ENCODE results near the gene ZNF620.

ZNF620 gene

GRCh38 chr3:40497288-40497687, 8.6 kb upstream of the ZNF620 start:
- TF ChIP-seq ZNF266 (tag by site-specific recombination; IDR thresholded peaks at IDR 0.05; ENCODE audit: low read depth) = no peak
- no peak for TF ChIP-seq ZNF133 (tag by site-specific recombination; IDR thresholded peaks at IDR 0.05)
- TF ChIP-seq ZNF701 (tag by site-specific recombination; IDR thresholded peaks at IDR 0.05) = no peak
- TF ChIP-seq ZNF26 (tag by site-specific recombination; IDR thresholded peaks at IDR 0.05) = no peak
- TF ChIP-seq AEBP2 (tag by site-specific recombination; IDR thresholded peaks at IDR 0.05; ENCODE audit: borderline replicate concordance) = no peak
- TF ChIP-seq ZNF639 (tag by site-specific recombination; IDR thresholded peaks at IDR 0.05) = no peak
- no peak for TF ChIP-seq ZSCAN18 (tag by site-specific recombination; IDR thresholded peaks at IDR 0.05)
- TF ChIP-seq ZFP37 (tag by site-specific recombination; IDR thresholded peaks at IDR 0.05) = no peak
- no peak for TF ChIP-seq ZNF544 (tag by site-specific recombination; IDR thresholded peaks at IDR 0.05)
- TF ChIP-seq ZEB2 (tag by site-specific recombination; IDR thresholded peaks at IDR 0.05) = no peak
- no peak for TF ChIP-seq PRDM1 (tag by site-specific recombination; IDR thresholded peaks at IDR 0.05)
- no peak for TF ChIP-seq PRDM10 (tag by site-specific recombination; IDR thresholded peaks at IDR 0.05)
- TF ChIP-seq ZNF433 (tag by site-specific recombination; IDR thresholded peaks at IDR 0.05; ENCODE audit: low read depth) = no peak
- Histone ChIP-seq H3K27ac (ENCODE audit: extremely low read depth, low read depth, low read length) (no peak overlapping the region), H3K9me3 (ENCODE audit: control insufficient read depth, insufficient read depth, low read depth, low read length) (no peaks in the 10 kb centered on the region), H3K36me3 (ENCODE audit: control insufficient read depth in 2 of 2, insufficient read depth in 1 of 2, low read length in 2 of 2) (no peaks in the 10 kb centered on the region), H3K4me1 (ENCODE audit: control insufficient read depth, insufficient read depth, low read length) (no peaks in the 10 kb centered on the region), H3K4me3 (ENCODE audit: low read depth, low read length) (no peak overlapping the region)
- POLR2A ChIA-PET = no interaction called here
- CTCF ChIA-PET = no interaction called here

- no peak overlapping the region for H3K4me3 ChIP-seq (ENCODE audit: low read depth, low read length)
- no peak overlapping the region for H3K27ac ChIP-seq (ENCODE audit: extremely low read depth, low read depth, low read length)
- ChIA-PET POLR2A (no interaction called here), CTCF (no interaction called here)
- H3K4me1 ChIP-seq (ENCODE audit: control insufficient read depth, insufficient read depth, low read length) = no peaks in the 10 kb centered on the region
- TF ChIP-seq PRDM10 (tag by site-specific recombination; IDR thresholded peaks at IDR 0.05) (peak; percentile 53; the same call in 1 of the 2 replicates), ZNF514 (tag by site-specific recombination; IDR thresholded peaks at IDR 0.05) (no peak)
- no peaks in the 10 kb centered on the region for H3K36me3 ChIP-seq (ENCODE audit: control insufficient read depth in 2 of 2, insufficient read depth in 1 of 2, low read length in 2 of 2)
- no peaks in the 10 kb centered on the region for H3K9me3 ChIP-seq (ENCODE audit: control insufficient read depth, insufficient read depth, low read depth, low read length)
Measured at GRCh38 chr3:40499952-40500351, 5.9 kb upstream of the ZNF620 start.

Measured in HEK293 (cell line).